ENCODE results near the gene HOXD3.

HOXD3 gene

DNA sequence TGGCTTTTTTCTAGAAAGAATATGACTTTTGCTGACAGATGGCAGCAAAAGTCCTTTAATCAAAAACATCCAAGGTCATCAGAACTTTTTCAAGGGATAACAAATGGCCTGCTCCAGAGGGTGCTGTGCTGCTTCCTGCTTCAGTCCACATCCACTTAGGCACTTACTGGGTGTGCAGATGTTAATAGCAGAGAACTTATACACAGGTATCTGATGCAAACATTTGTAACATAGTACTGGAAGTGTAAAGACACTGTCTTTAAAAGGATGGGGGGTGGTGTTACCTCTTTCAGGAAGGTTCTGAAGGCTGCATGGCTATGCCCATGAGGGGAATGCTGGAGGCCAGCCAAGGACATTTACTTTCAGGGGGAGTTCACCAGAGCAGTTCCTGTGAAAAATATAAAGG lies 22.1 kb upstream of the HOXD3 start:
- DNase-seq: no peak

DNA sequence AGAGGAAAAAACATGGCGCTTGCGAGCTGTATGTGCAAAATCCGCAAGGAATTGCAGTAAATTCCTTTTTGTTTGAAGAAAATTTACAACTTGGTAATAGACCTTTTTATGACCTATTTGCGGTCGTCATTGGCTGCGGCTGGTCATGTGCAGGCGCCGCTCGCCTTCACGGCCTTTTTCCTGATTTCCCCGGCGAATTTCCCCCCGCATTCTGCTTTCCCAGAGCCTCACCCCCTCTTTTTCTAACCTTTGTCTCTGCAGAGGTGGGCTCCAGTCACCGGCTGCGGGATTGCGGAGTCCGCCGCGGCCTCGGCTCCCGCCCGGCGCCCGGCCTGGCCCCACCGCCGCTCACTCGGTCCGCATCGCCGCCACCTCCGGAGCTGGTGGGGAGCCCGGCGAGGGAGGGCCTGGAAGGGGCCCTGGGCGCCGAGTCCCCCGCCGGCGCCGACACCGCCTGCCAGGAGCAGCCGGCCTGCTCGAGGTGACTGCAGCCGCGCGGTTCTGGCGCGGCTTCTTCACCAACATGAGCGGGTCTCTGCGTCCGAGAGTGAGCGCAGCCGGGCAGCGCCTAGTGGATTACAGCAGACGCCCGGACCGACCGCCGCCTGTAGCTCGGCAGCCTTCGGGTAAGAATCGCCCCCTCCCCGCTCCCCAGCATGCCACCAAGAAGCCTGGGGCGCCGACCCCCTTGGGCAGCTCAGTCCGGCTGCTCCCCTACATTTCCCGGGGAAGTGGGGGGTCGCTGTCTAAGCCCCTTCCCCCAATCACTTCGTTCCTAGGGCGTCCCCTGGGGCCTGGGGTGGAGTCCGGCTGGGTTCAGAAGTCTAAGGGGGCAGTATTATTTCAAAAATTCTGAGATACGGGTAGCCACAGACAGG lies 20.5 kb upstream of the HOXD3 start:
- no peak for DNase-seq

DNA sequence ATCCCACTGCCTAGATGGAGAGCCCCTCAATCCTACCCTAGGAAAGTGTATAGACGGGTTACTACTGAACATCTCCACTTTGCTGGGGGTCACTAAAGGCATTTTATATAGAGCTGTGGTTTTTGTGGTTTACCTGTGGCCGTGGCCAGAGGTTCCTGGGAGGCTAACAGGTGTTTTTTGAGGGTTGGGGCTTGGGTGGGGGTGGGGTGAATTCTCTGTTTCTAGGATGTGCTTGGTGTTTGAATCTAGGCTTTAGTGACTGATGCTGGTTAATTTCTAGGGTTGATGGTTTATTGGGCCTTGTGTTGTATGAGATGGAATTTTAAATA lies 19.9 kb upstream of the HOXD3 start:
- no peak for DNase-seq

DNA sequence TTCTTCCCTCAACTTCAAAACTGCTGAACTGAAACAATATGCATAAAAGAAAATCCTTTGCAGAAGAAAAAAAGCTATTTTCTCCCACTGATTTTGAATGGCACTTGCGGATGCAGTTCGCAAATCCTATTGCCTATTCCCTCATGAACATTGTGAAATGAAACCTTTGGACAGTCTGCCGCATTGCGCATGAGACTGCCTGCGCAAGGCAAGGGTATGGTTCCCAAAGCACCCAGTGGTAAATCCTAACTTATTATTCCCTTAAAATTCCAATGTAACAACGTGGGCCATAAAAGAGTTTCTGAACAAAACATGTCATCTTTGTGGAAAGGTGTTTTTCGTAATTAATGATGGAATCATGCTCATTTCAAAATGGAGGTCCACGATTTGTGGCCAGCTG lies 19.2 kb upstream of the HOXD3 start:
- no peak for DNase-seq

DNA sequence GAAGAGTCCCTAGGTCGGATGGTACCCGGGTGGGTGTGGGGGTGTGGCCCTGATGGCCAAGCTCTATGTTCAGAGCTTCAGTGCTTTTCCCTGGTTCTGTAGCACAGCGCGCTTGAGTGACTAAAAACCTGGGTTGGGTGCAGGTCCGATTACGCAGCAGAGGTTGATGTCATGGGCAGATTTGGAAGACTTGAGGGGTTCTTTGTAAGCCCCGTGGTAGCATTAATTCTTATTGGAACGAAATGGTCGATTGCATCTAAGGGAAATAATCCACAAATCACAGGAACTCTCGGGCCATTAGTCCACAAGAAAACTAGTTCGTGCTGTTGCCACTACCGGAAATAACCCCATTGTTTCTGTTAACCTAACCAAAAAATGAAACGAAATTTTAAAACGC lies 18.6 kb upstream of the HOXD3 start:
- DNase-seq: no peak

DNA sequence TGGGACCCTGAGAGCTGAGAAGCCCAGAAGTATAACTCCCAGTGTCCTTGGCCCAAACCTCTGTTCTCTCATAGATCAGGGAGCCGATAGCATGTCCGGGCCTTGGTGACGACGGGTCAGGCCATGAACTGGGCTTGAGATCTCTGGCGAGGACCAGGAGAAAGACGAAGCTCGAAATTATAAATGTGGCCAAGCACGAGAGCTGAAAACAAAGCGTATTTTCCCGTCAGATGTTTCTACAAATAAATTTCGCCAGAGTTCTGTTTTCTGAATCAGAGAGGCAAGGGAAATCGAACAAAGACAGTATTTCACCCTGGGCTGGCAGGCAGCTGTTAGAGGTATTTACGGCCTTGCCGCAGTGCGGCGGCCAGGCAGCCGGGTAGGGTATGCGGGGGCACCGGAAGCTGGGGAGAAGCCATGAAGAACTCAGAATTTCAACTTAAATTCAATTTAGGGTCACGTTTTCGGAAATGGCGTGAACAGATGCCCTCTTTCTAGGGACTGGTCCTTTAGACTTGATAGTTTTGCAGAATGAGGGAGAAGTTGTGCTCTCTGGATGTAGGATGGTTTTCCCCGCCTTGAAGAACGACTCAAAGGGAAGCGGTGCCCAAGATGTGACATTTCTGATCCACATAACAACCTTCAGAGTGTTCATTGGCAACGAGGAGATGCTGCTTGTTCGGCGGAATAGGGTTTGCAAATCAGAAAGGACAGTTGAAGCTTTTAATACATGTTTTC lies 18.0 kb upstream of the HOXD3 start:
- no peak for DNase-seq

DNA sequence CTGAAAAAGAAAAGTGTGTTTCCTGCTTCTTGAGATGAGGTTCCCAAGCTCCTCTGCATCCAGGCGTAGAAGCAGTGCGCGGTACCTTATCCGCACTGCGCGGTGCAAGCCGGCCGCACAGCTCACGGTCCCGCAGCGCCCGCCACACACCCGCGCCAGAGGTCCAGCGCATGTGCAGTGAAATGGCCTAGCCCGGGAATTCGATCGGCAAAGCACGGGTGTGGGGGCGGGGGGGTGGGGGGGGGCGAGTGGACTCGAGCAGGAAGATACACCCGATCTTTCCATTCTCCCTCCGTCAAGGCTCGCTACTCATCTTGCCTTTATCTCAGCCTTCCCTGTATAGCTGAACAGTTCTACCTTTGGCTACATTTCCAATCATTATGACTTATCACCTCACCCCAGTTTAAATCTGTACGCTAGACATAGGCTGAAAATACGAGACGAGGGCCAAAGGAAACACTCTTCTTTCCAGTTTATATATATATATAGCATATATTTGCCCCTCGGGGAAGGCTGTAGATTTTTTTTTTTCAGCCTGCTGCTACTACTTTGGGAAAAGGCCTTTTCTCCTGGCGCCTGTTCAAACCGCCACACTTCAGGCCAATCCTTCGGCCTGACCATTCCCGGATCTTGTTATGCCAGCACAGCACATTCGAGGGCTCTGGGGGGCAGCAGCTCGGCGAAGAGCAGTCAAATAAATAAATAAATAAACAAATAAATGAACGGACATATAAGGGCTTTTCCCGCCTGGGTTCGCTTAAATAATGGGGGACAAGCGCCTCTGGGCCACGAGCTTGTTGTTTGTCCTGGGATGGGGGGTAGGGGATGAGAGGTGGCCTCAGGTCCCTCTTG lies 17.2 kb upstream of the HOXD3 start:
- no peak for DNase-seq

DNA sequence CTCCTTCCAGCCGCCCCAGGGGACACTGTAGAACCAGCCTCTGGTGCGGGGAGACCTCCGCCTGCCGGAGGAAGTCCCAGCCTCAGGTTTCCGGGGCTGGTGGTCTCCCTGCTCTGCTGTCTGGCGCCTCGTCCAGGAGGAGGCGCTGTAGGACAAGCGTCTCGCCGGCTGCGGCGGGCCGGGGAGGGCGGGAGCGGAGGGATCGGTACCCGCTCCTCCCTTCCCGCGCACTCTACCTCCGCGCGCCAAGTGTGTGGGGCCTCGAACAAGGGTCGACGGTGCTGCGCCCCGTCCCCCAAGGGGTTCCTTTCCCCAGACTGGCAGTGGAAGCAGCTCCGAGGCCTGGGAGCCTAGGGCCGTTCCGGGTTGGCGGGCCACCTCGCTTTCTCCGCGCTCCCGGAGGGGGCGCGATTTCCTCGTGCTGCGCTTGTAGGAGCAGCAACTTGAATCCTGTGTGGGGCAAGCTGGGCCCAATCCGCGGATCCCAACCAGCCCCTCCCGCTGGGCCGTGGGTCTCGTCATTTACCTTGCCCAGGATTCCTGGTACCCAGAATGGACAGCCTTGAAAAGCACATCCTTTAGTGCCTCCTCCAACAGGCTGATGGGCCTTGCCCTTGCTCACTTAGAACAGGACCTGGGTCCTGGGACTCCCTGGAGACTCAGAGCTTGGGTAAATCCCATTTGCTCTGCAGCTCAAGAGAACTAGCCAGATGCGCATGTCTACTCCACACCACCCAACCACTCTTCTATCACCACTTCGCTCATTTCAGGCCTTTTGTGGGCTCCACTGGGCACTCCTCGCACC lies 16.4 kb upstream of the HOXD3 start:
- peak; percentile 67 for DNase-seq

DNA sequence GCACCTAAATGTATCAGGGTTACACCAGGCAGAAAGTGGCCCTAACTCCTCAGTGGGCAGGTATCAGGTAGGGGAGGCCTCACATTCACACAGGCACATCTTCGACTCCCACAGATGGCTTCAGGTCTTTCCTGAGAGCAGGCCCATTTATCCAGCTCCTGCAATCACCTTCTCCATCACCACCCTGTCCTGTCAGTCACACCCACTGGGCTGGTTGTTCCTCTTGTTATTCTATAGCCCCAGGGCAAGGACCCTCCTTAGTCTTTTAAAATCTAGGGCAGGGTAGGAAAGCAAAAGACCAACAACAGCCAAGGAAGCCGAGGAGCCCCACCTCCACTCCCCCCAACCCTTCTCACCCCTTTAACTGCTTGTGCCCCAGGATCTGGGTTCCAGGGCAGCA lies 14.8 kb upstream of the HOXD3 start:
- no peak for DNase-seq

DNA sequence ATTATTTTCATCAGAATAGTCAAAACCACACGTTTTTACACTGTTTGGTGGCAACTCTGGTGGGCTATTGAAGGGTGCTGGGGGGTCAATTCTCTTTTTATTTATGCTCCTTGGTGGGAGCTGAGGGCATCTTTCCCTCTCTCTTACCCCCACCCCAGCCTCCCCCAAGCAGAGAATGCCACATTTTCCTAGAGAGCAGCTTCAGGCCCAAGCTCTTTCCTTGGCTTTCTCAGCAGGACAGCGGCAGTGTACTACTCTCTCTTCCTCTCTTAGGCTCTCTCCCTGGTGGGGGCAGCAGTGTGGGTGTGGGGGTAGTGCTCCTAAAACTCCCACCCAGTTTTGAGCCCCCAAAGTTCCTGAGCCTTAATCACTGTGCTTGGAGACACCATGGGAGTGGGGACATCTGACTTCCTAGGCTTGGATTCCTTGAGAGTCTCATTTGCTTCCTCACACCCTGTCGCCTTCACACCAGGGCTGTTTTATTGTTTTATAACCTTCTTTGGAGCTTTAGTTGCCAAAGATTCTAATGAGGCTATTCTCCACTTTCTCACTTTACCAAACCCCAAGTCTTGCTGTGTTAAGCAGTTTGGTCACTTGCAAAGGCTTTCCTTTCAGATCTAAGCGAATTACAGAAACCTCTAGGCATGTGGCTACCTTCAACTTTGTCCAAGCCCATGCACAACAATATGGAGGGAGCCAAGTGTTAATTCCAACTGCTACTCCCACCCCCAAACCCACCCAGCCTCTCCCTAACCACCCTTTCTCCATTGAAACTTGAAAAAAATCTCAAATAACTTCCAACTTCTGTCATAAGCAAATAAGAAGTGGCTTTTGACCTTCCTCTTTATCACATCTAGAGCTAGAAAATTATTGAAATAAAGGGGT lies 11.8 kb upstream of the HOXD3 start:
- no peak for DNase-seq

DNA sequence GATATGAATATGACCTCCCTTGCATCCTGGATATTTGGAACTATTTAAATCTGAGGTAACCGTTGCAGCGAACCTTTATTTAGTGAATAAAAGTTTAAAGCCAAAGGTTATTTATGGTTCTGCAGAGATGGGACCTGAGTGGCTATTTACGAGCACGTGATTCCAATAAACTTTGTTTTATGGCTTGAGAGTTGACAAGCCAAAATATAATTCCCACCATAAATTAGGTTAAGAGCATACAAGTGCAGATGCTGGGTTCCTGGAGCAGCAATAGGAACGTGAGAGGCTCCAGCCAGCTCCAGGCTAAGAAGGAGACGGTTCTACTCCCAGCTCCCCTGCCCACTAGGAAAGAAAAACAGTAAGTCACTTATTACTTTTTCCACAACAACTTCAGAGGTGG lies 11.0 kb upstream of the HOXD3 start:
- DNase-seq: no peak

DNA sequence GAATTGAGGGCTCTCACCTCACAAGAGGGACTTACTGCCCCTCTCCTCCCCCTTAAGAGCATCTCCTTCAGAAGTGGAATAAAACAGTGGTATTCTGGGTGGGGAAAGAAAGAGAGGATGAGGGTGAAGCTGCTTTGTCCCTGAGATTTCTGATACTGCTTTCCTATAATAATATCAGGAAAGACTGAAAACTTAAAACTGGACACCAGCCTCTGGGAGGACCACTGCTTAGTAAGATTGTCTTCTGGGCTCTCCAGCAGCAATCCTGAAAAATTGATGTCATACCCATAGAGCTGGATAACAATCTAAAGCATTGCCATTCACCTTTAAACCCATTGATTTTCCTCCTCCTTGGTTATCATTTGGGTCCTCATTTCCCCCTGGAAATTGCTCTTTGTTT lies 10.5 kb upstream of the HOXD3 start:
- DNase-seq: no peak

DNA sequence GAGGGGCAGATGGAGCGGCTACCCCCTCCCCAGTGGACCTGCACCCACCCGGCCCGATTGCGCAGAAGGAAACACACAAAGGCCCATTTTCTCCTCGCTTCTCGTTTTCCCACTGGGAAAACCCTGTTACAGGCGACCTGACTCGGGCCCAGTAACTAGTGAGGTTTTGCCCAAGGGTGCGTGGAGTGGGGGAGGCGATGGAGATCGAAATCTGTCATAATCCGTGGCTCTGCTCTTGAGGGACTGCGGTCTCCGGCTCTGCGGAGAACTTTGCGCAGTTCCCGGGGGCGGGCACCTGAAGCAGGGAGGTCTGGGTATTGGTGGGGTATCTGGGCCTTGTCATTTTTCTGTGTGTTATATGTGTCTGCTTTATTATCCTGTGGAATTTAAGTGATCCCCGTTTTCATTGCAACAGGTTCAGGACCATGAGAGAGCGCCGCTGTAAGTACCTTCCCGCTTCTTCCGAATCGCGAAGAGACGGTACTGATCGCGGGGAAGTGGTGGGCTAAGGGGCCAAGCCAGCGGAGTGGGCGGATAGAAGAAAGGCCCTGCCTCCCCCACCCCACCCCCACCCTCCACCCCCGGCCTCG lies 9.8 kb upstream of the HOXD3 start:
- DNase-seq: no peak

DNA sequence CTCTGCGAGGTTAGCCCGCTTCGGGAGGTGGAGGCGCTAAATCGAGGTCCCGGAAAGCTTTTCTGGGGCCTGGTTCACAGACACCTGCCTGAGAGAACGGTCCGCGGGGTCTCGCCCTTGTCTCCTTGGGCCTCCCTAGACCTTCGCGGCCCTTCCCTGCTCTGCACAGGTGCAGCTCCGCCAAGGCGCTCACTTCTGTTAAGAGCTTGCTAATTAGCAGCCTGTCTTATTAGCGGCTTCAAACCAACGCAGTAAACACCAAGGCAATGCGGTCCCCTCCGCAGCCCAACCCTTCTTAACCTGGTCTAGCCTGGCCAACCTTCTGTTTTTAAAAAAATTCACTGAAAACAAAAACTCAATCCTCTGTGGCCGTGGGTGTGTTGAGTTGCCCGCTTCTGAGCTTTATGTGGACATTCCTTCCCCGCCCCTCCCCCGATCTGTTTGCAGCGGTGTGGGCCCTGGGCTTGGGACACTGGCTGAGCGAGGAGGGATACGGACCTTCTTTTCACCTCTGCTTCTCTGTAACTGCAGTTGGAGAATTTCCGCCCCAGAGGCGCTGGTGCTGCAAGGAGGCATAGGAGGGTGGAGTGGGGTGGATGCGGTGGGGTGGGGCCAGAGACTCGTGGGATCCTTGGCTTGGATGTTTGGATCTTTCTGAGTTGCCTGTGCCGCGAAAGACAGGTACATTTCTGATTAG lies 9.2 kb upstream of the HOXD3 start:
- DNase-seq: no peak

DNA sequence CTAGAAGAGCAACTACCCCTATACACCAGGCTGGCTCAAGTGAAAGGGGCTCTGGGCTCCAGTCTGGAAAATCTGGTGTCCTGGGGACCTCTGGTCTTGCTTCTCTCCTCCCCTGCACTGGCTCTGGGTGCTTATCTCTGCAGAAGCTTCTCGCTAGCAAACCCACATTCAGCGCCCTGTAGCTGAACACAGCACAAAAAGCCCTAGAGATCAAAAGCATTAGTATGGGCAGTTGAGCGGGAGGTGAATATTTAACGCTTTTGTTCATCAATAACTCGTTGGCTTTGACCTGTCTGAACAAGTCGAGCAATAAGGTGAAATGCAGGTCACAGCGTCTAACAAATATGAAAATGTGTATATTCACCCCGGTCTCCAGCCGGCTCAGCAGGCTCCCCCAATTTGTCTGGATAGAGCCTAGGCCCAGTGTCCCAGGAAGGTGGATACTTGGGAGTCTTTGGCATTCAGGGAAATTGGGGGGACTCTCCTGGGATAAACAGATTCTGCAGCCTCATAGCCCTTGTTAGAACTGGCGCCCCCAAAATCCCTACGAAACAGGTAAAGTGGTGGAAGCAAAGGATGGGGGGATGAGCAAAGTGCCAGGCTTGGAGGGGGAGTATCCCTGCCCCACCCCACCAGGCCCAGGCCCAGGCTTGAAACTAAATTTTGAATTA lies 8.2 kb upstream of the HOXD3 start:
- no peak for DNase-seq

DNA sequence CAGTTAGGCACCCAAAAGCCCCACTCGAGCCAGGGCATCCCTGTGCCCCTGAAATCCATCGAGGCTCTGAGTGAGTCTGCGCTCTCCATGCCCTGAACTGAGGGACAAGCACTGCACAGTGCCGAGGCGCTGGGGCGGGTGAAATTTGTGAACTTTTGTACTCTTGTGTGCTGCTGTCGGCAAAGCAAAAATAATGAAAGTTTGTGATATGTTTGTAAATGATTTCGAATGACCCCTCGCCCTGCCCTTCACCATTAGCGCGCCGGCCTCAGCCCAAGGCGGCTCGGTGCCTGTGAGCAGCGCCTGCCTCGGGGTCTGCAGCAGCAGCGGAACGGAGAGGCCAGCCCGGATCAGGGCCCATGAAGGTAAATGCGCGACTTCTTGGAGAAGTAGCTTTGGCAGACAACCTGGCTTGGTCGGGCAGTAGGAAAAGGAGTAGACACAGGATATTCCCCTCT lies 7.6 kb upstream of the HOXD3 start:
- DNase-seq: no peak

DNA sequence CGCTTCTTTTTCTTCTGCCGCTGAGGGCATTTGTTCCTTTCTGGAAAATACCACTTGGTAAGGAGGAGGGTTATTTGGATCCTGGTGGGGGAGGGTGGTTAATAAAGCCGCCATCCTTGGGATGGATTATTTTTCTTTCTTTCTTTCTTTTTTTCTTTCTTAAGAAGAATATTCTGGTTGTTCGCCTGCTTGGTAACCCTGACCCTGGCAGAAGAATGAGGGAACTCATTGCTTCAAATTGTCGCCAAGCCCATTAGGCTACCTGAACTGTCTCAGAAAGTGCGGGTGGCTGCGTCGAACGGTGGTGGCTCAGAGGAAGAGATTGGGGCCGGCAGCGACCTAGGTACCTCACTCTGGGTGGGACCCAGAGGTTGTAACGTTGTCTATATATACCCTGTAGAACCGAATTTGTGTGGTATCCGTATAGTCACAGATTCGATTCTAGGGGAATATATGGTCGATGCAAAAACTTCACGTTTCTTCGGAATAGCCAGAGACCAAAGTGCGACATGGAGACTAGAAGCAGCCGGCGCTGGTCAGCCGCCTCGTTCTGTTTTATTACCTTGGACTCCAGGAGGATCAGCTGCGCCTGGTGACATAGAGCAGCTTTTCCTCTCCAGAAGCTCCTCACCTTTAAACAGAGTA lies 7.0 kb upstream of the HOXD3 start:
- DNase-seq: no peak

DNA sequence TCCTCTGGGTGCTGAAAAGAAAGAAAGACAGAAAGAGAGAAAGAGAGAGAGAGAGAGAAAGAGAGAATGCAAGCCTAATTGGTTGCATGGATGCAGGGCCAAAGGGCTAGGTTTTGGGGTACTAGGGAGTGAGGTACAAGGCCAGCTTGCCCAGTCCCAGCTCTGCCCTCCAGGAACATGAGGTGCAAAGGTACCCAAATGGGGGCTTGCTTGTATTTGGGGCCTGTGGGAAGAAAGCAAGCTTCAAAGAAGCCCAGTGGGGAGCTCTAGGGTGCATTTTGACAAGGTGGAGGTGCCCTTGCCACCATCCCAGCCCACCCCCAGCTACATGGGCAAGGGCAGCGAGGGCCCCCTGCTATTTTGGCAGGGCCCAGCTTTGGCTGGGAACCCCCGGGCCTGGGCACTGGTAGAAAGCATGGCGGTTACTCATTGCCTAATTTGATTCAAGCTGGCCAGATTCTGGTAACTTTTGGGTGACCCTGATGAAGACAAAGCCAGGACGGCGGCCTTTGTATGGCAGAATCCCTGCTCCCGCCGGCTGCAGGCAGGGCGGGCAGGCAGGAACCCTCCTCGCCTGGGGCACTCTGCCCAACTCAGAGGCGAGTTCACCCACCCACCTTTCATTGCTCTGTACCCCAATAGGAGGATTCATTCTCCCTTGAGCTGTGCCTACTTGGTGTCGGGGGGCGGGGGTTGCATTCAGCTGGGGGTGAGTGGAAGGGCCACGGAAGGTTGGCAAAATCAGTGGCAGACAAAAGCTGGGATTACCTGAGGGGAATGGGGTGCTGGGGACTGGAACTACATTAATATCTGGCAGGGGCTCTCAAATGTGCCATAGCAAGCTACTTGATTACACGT lies 6.3 kb upstream of the HOXD3 start:
- no peak for DNase-seq

All from KG1 (cell line).